HTR-8/SVneo (cell line): ENCODE measurements around the gene RNF214.
"Not testable (repeated sequence)": the region's sequence is repeated elsewhere in the genome, so short reads cannot be mapped to it uniquely, and the experiment has no call there.

Experiments
- DNase-seq: peaks from one replicate; pipeline ENCODE4 v3.0.0; 2011; ENCODE audit warnings: low spot score, mixed read lengths; ENCODE audit not compliant: insufficient read length
- FAIRE-seq: peaks from 2 replicates; lab custom pipeline; 2011; peaks lifted over from hg19 to GRCh38; lab: Jason Lieb, UNC

Gene RNF214

GRCh38 chr11:117197516-117198456 is 34.7 kb upstream of the RNF214 start:
- FAIRE-seq (peak; percentile 68), DNase-seq (no peak)

GRCh38 chr11:117198613-117199012 is 33.9 kb upstream of the RNF214 start:
- peak; percentile 59 for FAIRE-seq
- DNase-seq = no peak

DNA sequence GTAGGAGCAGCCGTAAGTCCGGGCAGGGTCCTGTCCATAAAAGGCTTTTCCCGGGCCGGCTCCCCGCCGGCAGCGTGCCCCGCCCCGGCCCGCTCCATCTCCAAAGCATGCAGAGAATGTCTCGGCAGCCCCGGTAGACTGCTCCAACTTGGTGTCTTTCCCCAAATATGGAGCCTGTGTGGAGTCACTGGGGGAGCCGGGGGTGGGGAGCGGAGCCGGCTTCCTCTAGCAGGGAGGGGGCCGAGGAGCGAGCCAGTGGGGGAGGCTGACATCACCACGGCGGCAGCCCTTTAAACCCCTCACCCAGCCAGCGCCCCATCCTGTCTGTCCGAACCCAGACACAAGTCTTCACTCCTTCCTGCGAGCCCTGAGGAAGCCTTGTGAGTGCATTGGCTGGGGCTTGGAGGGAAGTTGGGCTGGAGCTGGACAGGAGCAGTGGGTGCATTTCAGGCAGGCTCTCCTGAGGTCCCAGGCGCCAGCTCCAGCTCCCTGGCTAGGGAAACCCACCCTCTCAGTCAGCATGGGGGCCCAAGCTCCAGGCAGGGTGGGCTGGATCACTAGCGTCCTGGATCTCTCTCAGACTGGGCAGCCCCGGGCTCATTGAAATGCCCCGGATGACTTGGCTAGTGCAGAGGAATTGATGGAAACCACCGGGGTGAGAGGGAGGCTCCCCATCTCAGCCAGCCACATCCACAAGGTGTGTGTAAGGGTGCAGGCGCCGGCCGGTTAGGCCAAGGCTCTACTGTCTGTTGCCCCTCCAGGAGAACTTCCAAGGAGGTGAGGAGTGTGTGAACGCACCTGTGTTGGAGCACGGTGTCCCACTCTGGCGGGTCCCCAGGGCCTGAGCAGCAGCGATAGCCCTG is 33.2 kb upstream of the RNF214 start, which contains the start of gene TAGLN:
TAGLN (plus strand) TSS at position 318 of the 863 bp plus-strand sequence. CDS start 3,644 bp downstream, outside the sequence.
- FAIRE-seq (peak; percentile 79), DNase-seq (peak; percentile 67)

GRCh38 chr11:117199916-117200812 is 32.3 kb upstream of the RNF214 start:
- DNase-seq (no peak), FAIRE-seq (no peak)

DNA sequence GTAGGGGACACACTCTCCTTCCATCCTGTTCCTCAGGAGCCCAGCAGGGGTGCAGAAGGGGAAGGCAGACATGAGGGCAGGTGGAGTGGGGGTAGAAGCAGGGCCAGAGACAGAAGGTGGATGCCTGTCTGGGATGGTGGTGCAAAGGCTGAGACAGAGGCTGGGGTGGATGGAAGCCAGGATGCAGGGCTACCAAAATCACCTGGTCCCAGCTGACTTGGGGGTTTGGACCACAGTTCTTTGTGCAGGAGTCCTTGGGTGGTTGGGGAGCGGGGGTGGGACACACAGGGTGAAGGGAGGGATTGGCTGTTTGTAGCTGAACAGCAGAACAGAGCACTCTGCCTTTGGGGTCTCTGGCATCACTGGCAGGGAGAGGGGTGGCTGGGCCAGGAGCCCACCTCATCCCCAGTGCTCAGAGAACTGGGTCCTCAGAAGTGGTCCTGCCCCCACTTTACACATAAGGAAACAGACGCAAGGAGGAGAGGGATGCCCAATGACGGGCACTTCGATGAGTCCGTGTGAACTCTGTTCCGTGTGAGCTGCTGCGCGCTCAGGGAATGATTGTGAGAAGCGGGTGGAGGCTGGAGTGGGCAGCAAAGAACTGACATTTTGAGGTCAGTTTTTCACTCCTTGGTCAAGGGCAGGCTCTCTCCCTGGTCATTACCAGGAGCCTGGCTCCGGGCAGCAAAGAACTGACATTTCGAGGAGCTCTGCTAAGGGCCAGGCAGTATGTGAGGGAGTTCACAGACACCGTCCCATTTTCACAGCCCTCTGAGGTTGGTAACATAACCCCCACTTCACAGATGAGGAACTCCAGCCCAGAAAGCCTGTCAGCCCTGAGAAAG is 31.4 kb upstream of the RNF214 start:
- no peak for FAIRE-seq
- DNase-seq = no peak

GRCh38 chr11:117201658-117202305 is 30.7 kb upstream of the RNF214 start:
- no peak for DNase-seq
- FAIRE-seq = no peak

- FAIRE-seq = peak; percentile 16
Observed at GRCh38 chr11:117202386-117203068, 29.9 kb upstream of the RNF214 start.

DNA sequence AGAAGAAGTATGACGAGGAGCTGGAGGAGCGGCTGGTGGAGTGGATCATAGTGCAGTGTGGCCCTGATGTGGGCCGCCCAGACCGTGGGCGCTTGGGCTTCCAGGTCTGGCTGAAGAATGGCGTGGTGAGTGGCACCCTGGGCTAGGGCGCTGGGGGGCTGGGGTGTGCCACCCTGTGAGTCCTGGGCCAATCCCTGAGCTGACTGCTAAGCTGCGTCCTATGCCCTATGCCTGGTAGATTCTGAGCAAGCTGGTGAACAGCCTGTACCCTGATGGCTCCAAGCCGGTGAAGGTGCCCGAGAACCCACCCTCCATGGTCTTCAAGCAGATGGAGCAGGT is 29.4 kb upstream of the RNF214 start:
- no peak for DNase-seq
- FAIRE-seq = no peak

More at GRCh38 chr11:117202386-117203068, 29.9 kb upstream of the RNF214 start:
- no peak for DNase-seq

GRCh38 chr11:117204283-117205080 is 28.0 kb upstream of the RNF214 start:
- FAIRE-seq = no peak
- DNase-seq = no peak

- DNase-seq = no peak
- FAIRE-seq = no peak
Observed at GRCh38 chr11:117205211-117205818, 27.2 kb upstream of the RNF214 start.

DNA sequence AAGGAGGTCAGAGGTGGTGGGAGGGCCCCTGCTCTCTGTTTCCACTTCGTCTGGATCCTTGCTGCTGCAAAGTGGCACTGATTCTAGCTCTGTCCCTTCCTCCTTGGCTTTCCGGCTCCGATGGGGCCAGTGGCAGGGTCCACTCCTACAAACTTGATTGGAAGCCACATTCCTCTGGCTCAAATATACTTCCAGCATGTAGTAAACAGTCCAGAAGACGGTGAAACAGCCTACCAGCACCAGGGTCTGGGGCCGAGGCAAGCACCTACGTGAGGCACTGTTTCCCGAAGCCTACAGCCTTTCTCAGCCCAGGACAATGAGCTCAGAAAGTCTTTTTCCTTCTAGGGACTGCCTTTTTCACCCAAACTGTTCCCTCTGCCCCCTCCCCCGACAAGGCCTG is 26.4 kb upstream of the RNF214 start:
- DNase-seq = not testable (repeated sequence)

GRCh38 chr11:117206859-117207258 is 25.6 kb upstream of the RNF214 start:
- FAIRE-seq = peak; percentile 99

More for the DNA sequence above, 26.4 kb upstream of the RNF214 start:
- not testable (repeated sequence) for FAIRE-seq

GRCh38 chr11:117207481-117207880 is 25.0 kb upstream of the RNF214 start:
- DNase-seq = not testable (repeated sequence)
- FAIRE-seq = peak; percentile 78

More at GRCh38 chr11:117206859-117207258, 25.6 kb upstream of the RNF214 start:
- DNase-seq = not testable (repeated sequence)

DNA sequence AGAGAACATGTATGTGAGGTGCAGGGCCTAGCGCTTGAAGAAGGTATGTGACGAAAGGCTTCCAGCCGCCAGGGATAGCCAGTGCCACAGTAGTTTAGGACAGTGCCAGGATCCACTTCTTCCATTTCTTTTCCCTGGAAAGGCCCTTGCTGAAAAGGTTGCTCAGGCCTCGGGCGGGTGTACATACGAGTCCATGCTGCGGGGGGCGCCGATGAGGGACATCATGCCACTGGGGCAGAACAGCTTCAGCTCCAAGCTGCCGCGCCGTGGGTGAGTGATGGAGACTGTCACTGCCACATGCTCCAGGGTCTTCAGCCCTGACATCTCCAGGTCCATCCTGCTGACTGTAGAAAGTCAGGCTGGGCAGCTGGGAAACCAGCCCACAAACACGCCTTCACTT is 23.8 kb upstream of the RNF214 start:
- DNase-seq = not testable (repeated sequence)
- peak; percentile 81 for FAIRE-seq

- not testable (repeated sequence) for FAIRE-seq, DNase-seq
Observed at GRCh38 chr11:117209351-117210125, 22.9 kb upstream of the RNF214 start.

- no peak for FAIRE-seq
- DNase-seq = no peak
Observed at GRCh38 chr11:117210620-117211019, 21.9 kb upstream of the RNF214 start.
